Esophagus muscularis mucosa (tissue), 4 donors: ENCODE data around the gene BMP4.

Source experiments
- CTCF ChIP-seq, 3 experiments: fragments of 200-600 bp in 2 of 3; fragments of 450-650 bp in 1 of 3; sonication (generic) in 2 of 3; IDR thresholded peaks; one replicate each; pipeline ENCODE4 v1.5.1; 2017 to 2019; ENCODE audit warnings: antibody characterized with exemption in 3 of 3, mild to moderate bottlenecking in 2 of 3, moderate library complexity in 1 of 3
- EP300 ChIP-seq: sonication (generic); formaldehyde crosslinking; IDR thresholded peaks from one replicate; pipeline ENCODE4 v1.6.1; 2017; ENCODE audit warnings: antibody characterized with exemption
- POLR2A ChIP-seq: fragments of 450-650 bp; IDR thresholded peaks from one replicate; pipeline ENCODE4 v1.6.1; 2017; ENCODE audit warnings: antibody characterized with exemption, moderate library complexity, mild to moderate bottlenecking, low read depth
- POLR2AphosphoS5 ChIP-seq, 2 donors: sonication (generic); formaldehyde crosslinking; IDR thresholded peaks; one replicate each; pipeline ENCODE4 v1.6.1; 2017; ENCODE audit warnings: antibody characterized with exemption in 2 of 2

GRCh38 chr14:54002653-54003052, 46.0 kb upstream of the BMP4 start:
- TF ChIP-seq CTCF (IDR thresholded peaks at IDR 0.05) = no peak
- TF ChIP-seq POLR2A = no peak
- TF ChIP-seq POLR2AphosphoS5 (IDR thresholded peaks at IDR 0.05) = no peak
- no peak for TF ChIP-seq EP300
